ENCODE results near the gene IFITM10. TPM values are rescaled to one million over a fixed set of nuclear protein-coding genes. Genes with fewer than 3 reads are reported as not detected.

IFITM10 gene
- total and polyA plus RNA-seq, 10 of the 15 experiments (the other 5 are each of a cell fraction or from before 2014, with no cell fraction given): 0.04 to 0.27 TPM; not detected in 8

DNA sequence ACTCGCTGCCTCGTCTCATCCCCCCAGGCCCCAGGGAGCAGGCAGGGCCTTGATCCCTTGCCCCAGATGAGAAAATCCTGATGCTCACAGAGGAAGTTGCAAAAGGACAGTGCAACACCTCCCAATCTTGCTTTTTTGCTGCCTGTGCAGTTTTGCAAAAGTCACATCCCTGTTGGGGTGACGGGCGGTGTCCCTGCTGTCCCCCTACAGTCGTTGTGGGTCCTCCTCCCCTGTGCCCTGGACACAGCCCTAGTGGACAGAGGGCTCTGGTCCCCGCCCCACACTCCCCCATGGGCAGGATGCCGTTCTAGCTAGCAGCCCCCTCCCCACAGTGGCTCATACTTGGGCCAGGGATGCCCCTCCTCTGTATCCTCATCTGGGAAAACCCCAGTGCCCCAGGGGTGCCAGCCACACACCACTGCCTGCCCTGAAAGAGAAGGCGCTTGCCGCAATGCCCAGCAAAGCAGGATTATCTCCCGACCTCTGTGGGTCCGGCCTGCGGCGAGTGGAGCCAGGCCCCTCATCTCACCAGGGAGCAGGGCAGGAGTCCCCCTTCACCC lies 31.7 kb upstream of the IFITM10 start (continued):
- TF ChIP-seq, protein P1, sequence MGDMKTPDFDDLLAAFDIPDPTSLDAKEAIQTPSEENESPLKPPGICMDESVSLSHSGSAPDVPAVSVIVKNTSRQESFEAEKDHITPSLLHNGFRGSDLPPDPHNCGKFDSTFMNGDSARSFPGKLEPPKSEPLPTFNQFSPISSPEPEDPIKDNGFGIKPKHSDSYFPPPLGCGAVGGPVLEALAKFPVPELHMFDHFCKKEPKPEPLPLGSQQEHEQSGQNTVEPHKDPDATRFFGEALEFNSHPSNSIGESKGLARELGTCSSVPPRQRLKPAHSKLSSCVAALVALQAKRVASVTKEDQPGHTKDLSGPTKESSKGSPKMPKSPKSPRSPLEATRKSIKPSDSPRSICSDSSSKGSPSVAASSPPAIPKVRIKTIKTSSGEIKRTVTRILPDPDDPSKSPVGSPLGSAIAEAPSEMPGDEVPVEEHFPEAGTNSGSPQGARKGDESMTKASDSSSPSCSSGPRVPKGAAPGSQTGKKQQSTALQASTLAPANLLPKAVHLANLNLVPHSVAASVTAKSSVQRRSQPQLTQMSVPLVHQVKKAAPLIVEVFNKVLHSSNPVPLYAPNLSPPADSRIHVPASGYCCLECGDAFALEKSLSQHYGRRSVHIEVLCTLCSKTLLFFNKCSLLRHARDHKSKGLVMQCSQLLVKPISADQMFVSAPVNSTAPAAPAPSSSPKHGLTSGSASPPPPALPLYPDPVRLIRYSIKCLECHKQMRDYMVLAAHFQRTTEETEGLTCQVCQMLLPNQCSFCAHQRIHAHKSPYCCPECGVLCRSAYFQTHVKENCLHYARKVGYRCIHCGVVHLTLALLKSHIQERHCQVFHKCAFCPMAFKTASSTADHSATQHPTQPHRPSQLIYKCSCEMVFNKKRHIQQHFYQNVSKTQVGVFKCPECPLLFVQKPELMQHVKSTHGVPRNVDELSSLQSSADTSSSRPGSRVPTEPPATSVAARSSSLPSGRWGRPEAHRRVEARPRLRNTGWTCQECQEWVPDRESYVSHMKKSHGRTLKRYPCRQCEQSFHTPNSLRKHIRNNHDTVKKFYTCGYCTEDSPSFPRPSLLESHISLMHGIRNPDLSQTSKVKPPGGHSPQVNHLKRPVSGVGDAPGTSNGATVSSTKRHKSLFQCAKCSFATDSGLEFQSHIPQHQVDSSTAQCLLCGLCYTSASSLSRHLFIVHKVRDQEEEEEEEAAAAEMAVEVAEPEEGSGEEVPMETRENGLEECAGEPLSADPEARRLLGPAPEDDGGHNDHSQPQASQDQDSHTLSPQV (IDR thresholded peaks at IDR 0.05): no peak
- TF ChIP-seq EP300 (IDR thresholded peaks at IDR 0.05; ENCODE audit: borderline replicate concordance in 1 of 2, control insufficient read depth in 1 of 2, low read depth in 2 of 2, low read length in 2 of 2) (no peak), SIN3A (IDR thresholded peaks at IDR 0.05; ENCODE audit: low read depth, low read length) (no peak), POLR2AphosphoS5 (IDR thresholded peaks at IDR 0.05; ENCODE audit: low read length) (no peak), ASH2L (IDR thresholded peaks at IDR 0.05; ENCODE audit: borderline replicate concordance, low read depth) (no peak)

GRCh38 chr11:1781593-1781975 lies 31.2 kb upstream of the IFITM10 start:
- no peaks in the 10 kb centered on the region for H3K4me1 ChIP-seq (ENCODE audit: control insufficient read depth, insufficient read depth, low read length)
- ATAC-seq (no peak), FAIRE-seq (no peak), DNase-seq (ENCODE audit: low read depth, low spot score) (no peak)
- 23% methylated on average over 9 of the region's 9 CpGs for WGBS (ENCODE audit: insufficient coverage, insufficient replicate concordance, low lambda C conversion rate, missing lambda C conversion rate)
- SMC1A ChIA-PET (ENCODE audit: uncharacterized antibody, unreplicated experiment): no interaction called here
- no peak overlapping the region for H3K4me3 ChIP-seq
- H3K9me3 ChIP-seq (replicated peaks; ENCODE audit: control insufficient read depth, insufficient read depth, low read length): no peaks in the 10 kb centered on the region
- BruUV-seq (replicated peaks): no TSS peak
- RAD21 ChIA-PET (ENCODE audit: unreplicated experiment): no interaction called here
- no peaks in the 10 kb centered on the region; a peak in 2 of 4 replicates for H3K27me3 ChIP-seq (replicated peaks in 1 of 2; ENCODE audit: control insufficient read depth in 2 of 2, insufficient read depth in 2 of 2, low read length in 1 of 2)
- no peaks in the 10 kb centered on the region for H3K36me3 ChIP-seq (ENCODE audit: control insufficient read depth in 2 of 2, insufficient read depth in 2 of 2, low read length in 1 of 2)
- H3K4me2 ChIP-seq (ENCODE audit: control insufficient read depth, insufficient read depth): no peak overlapping the region
- no peak overlapping the region for H3K27ac ChIP-seq (ENCODE audit: control insufficient read depth, insufficient read depth)
- H2AFZ ChIP-seq (ENCODE audit: control insufficient read depth, low read depth, low read length): no peak overlapping the region
- no peak overlapping the region for H3K9ac ChIP-seq (ENCODE audit: control insufficient read depth, insufficient read depth, low read length)
- POLR2A ChIA-PET: no interaction called here
- no peaks in the 10 kb centered on the region for H4K20me1 ChIP-seq (ENCODE audit: control insufficient read depth, insufficient read depth)
- in situ Hi-C loops (cut with MboI): no loop called here
- CTCF ChIA-PET: no interaction called here
- no peaks in the 10 kb centered on the region for H3K79me2 ChIP-seq (ENCODE audit: control insufficient read depth, insufficient read depth, low read length)
- intact Hi-C loops (cut with micrococcal nuclease; ENCODE audit: unreplicated experiment): no loop called here
- TF ChIP-seq ATF3 (IDR thresholded peaks at IDR 0.05; ENCODE audit: borderline replicate concordance, extremely low read depth, low read depth, low read length) (no peak), ZNF207 (IDR thresholded peaks at IDR 0.05; ENCODE audit: borderline replicate concordance) (no peak), ZBTB11 (CRISPR knock-in tag; IDR thresholded peaks at IDR 0.05) (no peak), CREM (IDR thresholded peaks at IDR 0.05; ENCODE audit: low read depth) (no peak), STAT1 (conservative IDR thresholded peaks at IDR 0.05) (no peak), ATF2 (IDR thresholded peaks at IDR 0.05; ENCODE audit: low read length) (no peak), RELA (IDR thresholded peaks at IDR 0.05; ENCODE audit: borderline replicate concordance, partially characterized antibody) (no peak), CHD4 (IDR thresholded peaks at IDR 0.05) (no peak), CBFB (IDR thresholded peaks at IDR 0.05; ENCODE audit: low read depth) (no peak)

All from GM12878 (cell line).